ENCODE data around the gene EMC9.

The EMC9 gene

GRCh38 chr14:24141097-24141880, at the start of gene EMC9:
TSS of gene EMC9 (minus strand) at chr14:24141591. CDS start at chr14:24141304, 287 bp downstream.
- peak; percentile 32 for TF ChIP-seq CTCF (conservative IDR thresholded peaks at IDR 0.05; ENCODE audit: control insufficient read depth, insufficient read depth, low read depth, low read length)
- peak; percentile 98 for DNase-seq (ENCODE audit: low read depth)
- peak within 1 kb of the TSS; percentile 86 for H3K4me3 ChIP-seq (ENCODE audit: control insufficient read depth, low read depth, low read length)

DNA sequence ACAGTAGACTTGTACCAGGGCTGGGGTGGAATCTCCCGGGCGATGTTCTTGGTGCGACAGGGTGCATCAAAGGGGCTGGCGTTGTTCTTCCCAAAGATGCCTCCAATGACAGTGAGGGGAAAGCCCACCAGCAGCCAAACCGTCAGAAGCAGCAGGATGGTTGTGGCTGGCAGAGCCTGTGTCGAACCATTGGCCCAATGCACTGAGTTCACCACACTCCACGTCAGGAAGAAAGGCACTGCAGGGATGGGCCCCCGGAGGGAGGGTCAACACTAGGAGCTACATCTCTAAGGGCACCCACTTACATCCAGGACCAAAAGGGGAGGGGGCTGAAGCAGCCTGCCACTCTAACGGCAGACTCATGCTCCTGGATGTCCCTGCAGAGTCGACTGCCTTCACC, 49.0 kb upstream of the EMC9 start:
- H3K4me3 ChIP-seq (ENCODE audit: control insufficient read depth, low read depth, low read length): no peak overlapping the region
- no peak for TF ChIP-seq CTCF (conservative IDR thresholded peaks at IDR 0.05; ENCODE audit: control insufficient read depth, insufficient read depth, low read depth, low read length)
- DNase-seq (ENCODE audit: low read depth): no peak

DNA sequence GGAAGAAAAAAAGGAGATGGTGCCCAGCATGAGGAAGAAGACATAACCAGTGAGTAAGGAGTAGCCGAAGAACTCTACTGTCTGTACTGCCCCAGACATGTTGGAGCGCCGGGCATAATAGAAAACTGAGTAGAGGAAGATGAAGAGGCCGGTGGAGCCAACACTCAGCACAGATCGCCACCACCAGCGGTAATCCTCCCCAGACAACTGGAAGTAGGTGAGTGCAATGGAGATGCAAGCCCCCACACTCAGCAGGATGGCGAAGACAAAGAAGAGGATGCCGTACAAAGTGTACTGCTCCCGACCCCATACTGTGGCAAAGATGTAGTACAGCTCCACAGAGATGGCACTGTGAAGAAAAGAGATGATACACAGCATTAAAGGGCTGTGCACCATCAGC, 48.1 kb upstream of the EMC9 start:
- no peak for TF ChIP-seq CTCF (conservative IDR thresholded peaks at IDR 0.05; ENCODE audit: control insufficient read depth, insufficient read depth, low read depth, low read length)
- no peak for DNase-seq (ENCODE audit: low read depth)
- no peak overlapping the region for H3K4me3 ChIP-seq (ENCODE audit: control insufficient read depth, low read depth, low read length)

GRCh38 chr14:24189059-24189375, 47.6 kb upstream of the EMC9 start:
- no peak for DNase-seq (ENCODE audit: low read depth)
- no peak overlapping the region for H3K4me3 ChIP-seq (ENCODE audit: control insufficient read depth, low read depth, low read length)
- no peak for TF ChIP-seq CTCF (conservative IDR thresholded peaks at IDR 0.05; ENCODE audit: control insufficient read depth, insufficient read depth, low read depth, low read length)

DNA sequence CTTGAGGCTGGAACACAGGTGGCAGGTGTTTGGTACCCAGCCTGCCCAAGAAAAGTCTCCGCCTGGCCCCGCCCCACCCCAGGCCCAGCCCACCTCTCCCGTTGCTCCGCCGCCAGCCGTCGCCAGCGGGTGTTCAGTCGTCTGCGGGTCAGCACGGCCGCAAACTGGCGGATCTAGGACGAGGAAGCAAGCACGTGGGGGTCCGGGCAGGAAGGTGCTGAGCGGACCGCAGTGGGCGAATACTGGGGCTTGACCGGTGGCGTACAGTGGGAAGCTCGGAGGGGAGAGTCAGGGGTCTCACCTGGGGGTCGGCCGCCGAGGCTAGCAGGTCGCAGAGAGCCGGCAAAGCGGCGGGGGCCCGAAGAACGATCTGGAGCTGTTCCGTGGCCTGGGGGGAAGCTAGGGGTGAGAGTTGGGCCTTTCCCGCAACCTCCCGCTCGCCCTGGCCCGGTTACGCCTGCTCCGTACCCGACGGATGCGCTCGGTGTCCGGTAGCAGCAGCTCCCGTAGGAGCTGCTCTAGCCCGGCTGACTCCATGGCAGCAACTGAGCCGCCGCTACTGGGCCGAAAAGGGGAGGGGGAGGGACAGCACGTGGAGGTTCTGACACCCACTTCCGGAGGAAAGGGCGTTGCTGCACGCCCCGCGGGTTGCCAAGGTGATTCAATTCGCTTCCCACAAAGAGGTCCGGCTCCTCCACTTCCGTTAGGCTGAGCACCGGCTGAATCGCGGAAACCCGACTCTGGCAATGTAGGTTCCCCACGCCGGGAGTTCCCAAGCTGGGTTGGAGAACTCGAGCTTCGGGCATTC, 47.1 kb upstream of the EMC9 start, which contains the start of gene IPO4:
TSS of gene IPO4 (minus strand) at position 566 of the 808 bp plus-strand sequence. CDS start at position 537, 29 bp downstream.
- H3K4me3 ChIP-seq (ENCODE audit: control insufficient read depth, low read depth, low read length): peak within 1 kb of the TSS; percentile 86
- peak; percentile 97 for DNase-seq (ENCODE audit: low read depth)

DNA sequence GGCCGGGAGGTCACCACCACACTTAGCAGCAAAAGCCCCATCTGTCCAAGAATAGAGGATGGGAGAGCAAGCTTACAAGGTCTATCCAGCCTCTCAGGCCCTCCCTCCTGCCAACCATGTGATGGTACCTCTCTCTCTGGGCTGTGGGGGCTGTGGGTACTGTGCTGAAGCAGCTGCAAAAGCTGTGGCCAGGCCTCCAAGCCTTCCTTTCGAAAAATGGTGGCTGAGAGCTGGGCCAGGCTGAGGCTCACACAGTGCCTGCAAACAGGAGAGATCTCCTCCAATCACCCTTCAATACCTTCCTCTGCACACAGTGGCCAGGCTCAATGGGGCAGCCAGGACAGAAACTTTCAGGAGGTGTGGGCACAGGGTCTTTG, 46.1 kb upstream of the EMC9 start:
- DNase-seq (ENCODE audit: low read depth): no peak

More for the DNA sequence above, 47.1 kb upstream of the EMC9 start, which contains the start of gene IPO4:
- TF ChIP-seq CTCF (conservative IDR thresholded peaks at IDR 0.05; ENCODE audit: control insufficient read depth, insufficient read depth, low read depth, low read length): no peak

More for the DNA sequence above, 46.1 kb upstream of the EMC9 start:
- peak overlapping the region; percentile 86 for H3K4me3 ChIP-seq (ENCODE audit: control insufficient read depth, low read depth, low read length)
- no peak for TF ChIP-seq CTCF (conservative IDR thresholded peaks at IDR 0.05; ENCODE audit: control insufficient read depth, insufficient read depth, low read depth, low read length)
